GM18520 (cell line): ENCODE measurements around the gene SMYD1.

Experiments used
- ATAC-seq: cut with Tn5 transposase; IDR thresholded peaks from one replicate; pipeline ENCODE4 v1.9.1; 2021; ENCODE audit not compliant: unreplicated experiment

The SMYD1 gene

DNA sequence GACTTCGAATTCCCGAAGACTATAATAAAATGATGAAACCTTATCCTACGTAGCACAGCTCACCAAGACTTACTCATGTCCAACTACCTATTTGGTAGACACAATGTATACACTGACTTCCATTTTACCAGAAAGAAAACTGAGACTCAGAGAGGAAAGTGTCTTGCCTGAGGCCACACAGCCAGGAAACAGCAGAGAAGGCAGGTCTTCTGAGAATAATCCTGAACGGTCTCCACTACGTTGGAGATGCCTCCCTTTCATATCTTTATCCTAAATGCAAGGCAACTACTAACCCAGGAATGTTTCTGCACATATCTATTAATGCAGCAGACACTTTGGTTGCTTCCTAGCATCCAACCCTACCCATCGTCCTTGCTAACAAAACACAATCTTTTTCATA, 72.2 kb downstream of the SMYD1 start:
- no peak for ATAC-seq

GRCh38 chr2:88141952-88142351, 74.3 kb downstream of the SMYD1 start:
- ATAC-seq = no peak

- no peak for ATAC-seq
Measured at GRCh38 chr2:88144271-88144670, 76.6 kb downstream of the SMYD1 start.

GRCh38 chr2:88144914-88145497, 77.4 kb downstream of the SMYD1 start:
- no peak for ATAC-seq

- no peak for ATAC-seq
Measured at GRCh38 chr2:88146590-88146989, 79.0 kb downstream of the SMYD1 start.

GRCh38 chr2:88147145-88147544, 79.5 kb downstream of the SMYD1 start:
- ATAC-seq = no peak

DNA sequence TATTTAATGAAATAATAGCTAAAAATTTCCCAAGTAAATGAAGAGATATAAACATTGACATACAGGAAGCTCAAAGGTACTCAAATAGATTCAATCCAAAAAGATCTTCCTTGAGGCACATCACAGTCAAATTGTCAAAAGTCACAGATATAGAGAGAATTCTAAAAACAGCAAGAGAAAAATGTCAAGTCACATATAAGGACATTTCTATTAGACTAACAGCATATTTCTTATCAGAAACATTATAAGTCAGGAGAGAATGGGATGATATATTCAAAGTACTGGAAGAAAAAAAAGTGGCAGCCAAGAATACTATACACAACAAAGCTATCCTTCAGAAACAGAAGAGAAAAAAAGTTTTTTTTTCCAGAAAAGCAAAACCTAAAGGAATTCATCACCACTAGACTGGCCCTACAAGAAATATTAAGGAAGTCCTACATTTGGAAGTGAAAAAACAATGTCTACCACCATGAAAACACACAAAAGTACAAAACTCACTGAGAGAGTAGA, 81.4 kb downstream of the SMYD1 start:
- no peak for ATAC-seq

- no peak for ATAC-seq
Measured at GRCh38 chr2:88159481-88159880, 91.9 kb downstream of the SMYD1 start.

- ATAC-seq = no peak
Measured at GRCh38 chr2:88159955-88160415, 92.4 kb downstream of the SMYD1 start.

GRCh38 chr2:88160517-88160916, 92.9 kb downstream of the SMYD1 start:
- no peak for ATAC-seq

DNA sequence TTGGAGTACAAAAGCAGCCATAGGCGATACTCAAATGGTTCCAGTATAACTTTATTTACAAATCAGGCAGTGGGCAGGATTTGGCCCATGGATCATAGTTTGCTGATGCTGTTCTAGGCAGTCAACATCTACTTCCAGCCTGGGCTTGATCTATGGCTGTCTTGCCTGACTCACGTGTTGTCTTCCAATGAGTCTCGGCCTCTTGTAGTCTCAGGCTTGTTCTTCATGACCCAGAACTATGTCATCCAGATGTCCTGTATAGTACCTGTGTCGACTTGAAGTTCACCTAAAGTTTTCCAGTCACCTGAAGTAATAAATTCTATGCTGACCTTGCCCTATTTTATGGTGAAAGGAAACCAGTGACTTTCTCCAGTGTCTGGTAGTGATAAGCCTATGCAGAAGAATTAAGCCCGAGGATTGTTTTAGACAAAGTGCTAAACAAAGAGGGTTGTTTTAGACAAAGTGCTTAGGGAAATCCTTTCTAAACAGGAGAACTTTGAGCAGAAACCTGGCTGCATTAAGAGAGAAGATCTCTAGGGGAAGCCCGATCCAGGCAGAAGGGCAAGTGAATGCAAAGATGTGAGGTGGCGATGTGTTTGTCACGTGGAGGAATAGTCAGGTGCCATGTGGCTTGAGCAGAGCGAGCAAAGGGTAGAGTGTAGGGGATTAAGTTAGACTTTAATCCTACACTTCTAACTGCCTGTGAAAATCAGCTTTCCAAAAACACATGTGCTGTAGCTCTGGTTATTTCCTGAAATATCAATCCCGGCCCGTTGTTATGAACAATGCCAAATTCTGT, 94.0 kb downstream of the SMYD1 start:
- ATAC-seq = no peak
